Right cardiac atrium (tissue), 5 donors: ENCODE results near the gene BTBD8. TPM values are rescaled to one million over a fixed set of nuclear protein-coding genes. Genes with fewer than 3 reads are reported as not detected.

ENCODE experiments used
- polyA plus RNA-seq: library from polyadenylated mRNA; stranded (reverse); fragments of 200-250 nt; gene quantifications from one replicate; pipeline ENCODE4 v1.2.3, GENCODE V29; 2013
- total RNA-seq, 4 donors: library from RNA; stranded (reverse); fragmentation: NEBNext Ultra II Directional; extraction: Animal tissue kit (Norgen Biotek cat#: 25700); gene quantifications; one replicate each; pipeline ENCODE4 v1.2.1, GENCODE V29; 2021
- donor health status: healthy with polysubstance abuse.
- donor health status: DM: no; HTN: yes; CAD: no.
- donor health status: DM: no; HTN: no; CAD: no.
- donor health status: DM: no; HTN: yes; CAD: no; lungs with severe emphysema.
- donor health status: DM: yes; HTN: yes; CAD: no.

The BTBD8 gene
- total and polyA plus RNA-seq, 5 donors, result 1.5 to 6.2 (median 4.4) TPM

Other genes starting within 250 kb of the BTBD8 start
- gene TGFBR3, start 194.2 kb upstream of the BTBD8 start, total RNA-seq, result 10 to 100 TPM; 36.4 to 52.4 (median 39.2) TPM
- gene TGFBR3, start 194.2 kb upstream of the BTBD8 start, polyA plus RNA-seq, result 14.5 TPM
- gene BRDT, start 130.9 kb upstream of the BTBD8 start, total RNA-seq, result not detected
- not detected for gene BRDT, start 130.9 kb upstream of the BTBD8 start, polyA plus RNA-seq
- gene EPHX4, start 50.4 kb upstream of the BTBD8 start, total RNA-seq, result 1 to 10 TPM in 1 of 4 donors, under 1 TPM in 2, not detected in 1; 0.47 to 2.2 (median 0.69) TPM
- 1.4 TPM for gene EPHX4, start 50.4 kb upstream of the BTBD8 start, polyA plus RNA-seq
- not detected for gene SETSIP, start 4.9 kb upstream of the BTBD8 start, total RNA-seq
- not detected for gene SETSIP, start 4.9 kb upstream of the BTBD8 start, polyA plus RNA-seq
- not detected for gene C1orf146, start 137.6 kb downstream of the BTBD8 start, total RNA-seq
- not detected for gene C1orf146, start 137.6 kb downstream of the BTBD8 start, polyA plus RNA-seq
- 1 to 10 TPM; 6.3 to 6.9 (median 6.6) TPM for gene GLMN, start 218.6 kb downstream of the BTBD8 start, total RNA-seq
- 6.9 TPM for gene GLMN, start 218.6 kb downstream of the BTBD8 start, polyA plus RNA-seq
- gene RPAP2, start 218.7 kb downstream of the BTBD8 start, total RNA-seq, result 10 to 100 TPM; 23.0 to 31.1 (median 27.3) TPM
- 9.0 TPM for gene RPAP2, start 218.7 kb downstream of the BTBD8 start, polyA plus RNA-seq